ENCODE results near the gene SPN.
A peak's percentile ranks its signal among the peaks of the same experiment; 100 is the strongest.
"Not testable (repeated sequence)": the region's sequence is repeated elsewhere in the genome, so short reads cannot be mapped to it uniquely, and the experiment has no call there.

The SPN gene, protein sequence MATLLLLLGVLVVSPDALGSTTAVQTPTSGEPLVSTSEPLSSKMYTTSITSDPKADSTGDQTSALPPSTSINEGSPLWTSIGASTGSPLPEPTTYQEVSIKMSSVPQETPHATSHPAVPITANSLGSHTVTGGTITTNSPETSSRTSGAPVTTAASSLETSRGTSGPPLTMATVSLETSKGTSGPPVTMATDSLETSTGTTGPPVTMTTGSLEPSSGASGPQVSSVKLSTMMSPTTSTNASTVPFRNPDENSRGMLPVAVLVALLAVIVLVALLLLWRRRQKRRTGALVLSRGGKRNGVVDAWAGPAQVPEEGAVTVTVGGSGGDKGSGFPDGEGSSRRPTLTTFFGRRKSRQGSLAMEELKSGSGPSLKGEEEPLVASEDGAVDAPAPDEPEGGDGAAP

DNA sequence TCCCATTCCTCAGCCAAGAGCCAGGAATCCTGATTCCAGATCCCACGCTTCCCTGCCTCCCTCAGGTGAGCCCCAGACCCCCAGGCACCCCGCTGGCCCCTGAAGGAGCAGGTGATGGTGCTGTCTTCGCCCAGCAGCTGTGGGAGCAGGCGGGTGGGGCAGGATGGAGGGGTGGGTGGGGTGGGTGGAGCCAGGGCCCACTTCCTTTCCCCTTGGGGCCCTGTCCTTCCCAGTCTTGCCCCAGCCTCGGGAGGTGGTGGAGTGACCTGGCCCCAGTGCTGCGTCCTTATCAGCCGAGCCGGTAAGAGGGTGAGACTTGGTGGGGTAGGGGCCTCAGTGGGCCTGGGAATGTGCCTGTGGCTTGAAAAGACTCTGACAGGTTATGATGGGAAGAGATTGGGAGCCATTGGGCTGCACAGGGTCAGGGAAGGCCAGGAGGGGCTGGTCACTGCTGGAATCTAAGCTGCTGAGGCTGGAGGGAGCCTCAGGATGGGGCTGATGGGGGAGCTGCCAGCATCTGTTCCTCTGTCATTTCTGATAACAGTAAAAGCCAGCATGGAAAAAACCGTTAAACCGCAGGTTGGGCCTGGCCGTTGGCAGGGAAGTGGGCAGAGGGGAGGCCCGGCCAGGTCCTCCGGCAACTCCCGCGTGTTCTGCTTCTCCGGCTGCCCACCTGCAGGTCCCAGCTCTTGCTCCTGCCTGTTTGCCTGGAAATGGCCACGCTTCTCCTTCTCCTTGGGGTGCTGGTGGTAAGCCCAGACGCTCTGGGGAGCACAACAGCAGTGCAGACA is at the start of gene SPN:
Gene SPN (plus strand): TSS at position 232 of the 791 bp plus-strand sequence. CDS start 482 bp downstream, at position 714.
- peak; percentile 5 to 11 for DNase-seq (ENCODE audit: low read depth in 1 of 2, low spot score in 1 of 2)

DNA sequence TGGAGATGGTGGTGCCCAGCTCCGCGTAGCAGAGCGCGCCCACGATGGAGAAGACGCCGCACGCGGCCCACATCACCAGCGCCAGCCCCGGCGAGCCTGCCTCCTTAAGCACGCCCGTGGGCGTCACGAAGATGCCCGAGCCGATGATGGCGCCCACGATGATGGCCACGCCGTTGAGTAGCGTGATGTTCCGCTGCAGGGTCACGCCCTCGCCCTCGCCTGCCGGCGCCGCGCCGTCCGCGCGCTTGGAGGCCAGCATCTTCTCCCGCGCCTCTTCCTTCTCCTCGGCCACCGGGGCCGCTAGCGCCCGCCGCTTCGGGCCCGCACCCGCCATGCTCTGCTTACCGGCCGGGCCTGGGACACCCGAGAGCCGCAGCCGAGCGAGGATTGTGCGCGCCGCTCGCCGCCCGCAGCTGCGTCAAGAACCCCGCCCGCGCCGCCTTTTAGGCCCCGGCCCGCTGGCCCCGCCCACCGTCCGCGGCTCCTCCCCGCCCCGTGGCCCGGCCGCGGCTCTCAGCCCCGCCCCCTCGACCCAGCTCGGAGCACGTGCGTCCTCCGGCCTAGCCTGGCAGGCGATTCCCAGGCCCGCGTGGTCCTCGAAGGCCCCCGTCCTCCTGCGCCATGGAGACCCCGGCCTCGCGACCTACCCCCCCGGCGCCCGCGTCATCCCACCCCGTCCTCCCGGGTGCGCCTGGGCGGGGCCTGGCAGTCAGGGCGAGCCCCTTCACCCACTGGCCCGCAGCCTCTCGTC is 49.6 kb upstream of the SPN start:
- peak; percentile 86 to 90 for DNase-seq (ENCODE audit: low read depth in 1 of 2, low spot score in 1 of 2)

DNA sequence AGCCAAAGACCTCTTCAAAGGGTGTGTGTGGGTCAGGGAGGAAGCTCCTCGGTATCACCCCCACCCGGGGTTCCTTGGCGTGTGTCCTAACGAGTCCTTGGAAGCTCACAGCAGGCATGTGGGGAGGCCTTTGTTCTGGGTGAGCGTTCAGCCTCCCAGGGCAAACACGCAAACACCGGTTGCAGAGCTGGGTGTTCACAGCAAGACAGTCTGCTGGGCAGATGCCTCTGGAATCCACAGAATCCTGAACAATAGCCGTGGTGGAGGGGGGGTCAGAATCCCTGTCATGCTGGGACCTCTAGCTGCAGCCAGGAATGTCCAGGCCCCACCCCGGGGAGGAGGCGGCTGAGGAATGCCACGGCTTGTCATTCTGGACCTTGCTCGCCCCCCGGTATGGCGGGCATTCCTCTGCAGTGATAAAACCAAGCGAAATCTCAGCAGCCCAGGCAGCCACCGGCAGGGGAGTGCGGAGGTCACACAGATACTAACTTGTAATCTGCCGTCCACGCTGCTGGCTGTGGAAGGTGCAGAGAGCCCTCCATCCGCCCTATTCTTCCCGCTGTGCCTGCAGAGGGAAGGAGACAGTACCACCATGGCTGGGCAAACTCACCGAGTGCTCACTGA is 48.2 kb upstream of the SPN start:
- not testable (repeated sequence) for DNase-seq (ENCODE audit: low read depth in 1 of 2, low spot score in 1 of 2)

DNA sequence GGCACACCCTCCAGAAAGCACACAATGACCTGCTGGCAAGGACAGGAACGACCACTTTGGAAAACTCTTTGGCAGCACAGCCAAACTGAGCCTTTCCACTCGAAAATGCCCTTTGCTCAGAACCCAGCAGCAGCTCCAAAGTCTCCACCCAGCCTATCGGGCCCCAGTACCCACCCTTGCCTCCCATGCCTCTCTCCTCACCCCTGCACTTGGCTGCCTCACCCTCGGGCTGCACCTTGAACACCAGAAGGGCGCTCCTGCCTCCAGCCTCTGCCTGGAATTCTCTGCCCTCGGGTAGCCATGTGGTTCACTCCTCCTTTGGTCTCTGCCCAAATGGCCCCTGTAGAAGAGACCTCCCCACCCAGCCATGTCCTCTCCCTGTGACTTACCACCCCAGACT is 46.9 kb upstream of the SPN start:
- DNase-seq (ENCODE audit: low read depth in 1 of 2, low spot score in 1 of 2) = not testable (repeated sequence)

DNA sequence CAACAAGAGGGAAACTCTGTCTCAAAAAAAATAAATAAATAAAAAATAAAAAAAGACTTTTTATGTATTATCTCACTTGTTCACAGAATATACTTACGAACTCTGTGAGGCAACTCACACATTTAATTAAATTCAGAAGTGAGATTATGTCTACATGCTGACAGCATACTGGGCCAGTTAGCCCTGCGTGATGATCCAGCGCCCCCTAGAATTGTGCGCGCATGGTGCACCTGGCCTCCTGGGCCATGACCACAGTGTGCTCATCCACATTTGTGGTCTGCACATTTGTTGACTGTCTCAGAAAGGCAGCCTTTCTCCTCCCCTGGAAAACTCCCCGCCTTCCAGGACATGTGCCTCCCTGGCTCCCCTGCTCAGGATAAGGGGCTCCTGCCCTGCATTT is 42.5 kb upstream of the SPN start:
- DNase-seq (ENCODE audit: low read depth in 1 of 2, low spot score in 1 of 2) = not testable (repeated sequence)

DNA sequence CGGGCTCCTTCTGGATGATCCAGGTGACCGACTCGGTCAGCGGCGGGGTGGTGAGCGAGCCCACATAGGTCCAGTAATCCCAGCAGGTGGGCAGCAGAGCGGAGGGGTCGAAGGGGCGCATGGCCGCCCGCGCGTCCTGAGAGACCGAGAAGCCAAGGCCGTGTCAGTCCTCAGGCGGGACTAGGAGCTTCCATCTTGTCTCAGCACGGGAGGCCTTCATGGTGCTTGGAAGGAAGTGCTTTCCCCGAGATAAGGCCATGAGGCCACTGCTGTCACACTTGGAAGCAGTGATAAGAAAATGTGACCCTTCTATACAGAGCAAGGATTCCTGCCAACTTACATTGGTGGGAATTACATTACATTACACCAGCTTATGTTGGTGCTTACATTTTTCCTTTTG is 40.3 kb upstream of the SPN start:
- DNase-seq (ENCODE audit: low read depth in 1 of 2, low spot score in 1 of 2) = not testable (repeated sequence)

DNA sequence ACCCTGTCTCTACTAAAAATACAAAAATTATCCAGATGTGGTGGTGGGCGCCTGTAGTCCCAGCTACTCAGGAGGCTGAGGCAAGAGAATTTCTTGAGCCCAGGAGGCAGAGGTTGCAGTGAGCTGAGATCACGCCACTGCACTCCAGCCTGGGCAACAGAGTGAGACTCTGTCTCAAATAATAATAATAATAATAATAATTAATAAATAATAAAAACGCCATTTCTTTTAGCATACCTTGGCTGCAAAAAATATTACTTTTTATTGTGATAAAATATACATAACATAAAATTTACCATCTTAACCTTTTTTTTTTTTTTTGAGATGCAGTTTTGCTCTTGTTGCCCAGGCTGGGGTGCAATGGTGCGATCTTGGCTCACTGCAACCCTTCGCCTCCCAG is 39.8 kb upstream of the SPN start:
- DNase-seq (ENCODE audit: low read depth in 1 of 2, low spot score in 1 of 2) = not testable (repeated sequence)

DNA sequence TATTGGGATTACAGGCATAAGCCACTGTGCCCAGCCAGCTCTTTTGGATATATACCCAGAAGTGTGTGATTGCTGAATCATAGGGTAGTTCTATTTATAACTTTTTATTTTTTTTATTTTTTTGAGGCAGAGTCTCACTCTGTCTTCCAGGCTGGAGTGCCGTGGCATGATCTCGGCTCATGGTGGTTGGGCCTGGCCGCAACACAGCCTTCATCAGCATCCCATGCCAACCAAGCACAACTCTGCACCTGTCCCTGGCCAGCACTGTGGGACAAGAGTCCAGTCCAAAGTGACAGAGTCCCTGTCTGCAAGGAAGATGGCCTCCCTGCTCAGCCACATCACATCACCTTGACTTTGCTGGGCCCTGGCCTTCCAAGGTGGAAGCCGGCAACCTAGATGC is 37.9 kb upstream of the SPN start:
- not testable (repeated sequence) for DNase-seq (ENCODE audit: low read depth in 1 of 2, low spot score in 1 of 2)

DNA sequence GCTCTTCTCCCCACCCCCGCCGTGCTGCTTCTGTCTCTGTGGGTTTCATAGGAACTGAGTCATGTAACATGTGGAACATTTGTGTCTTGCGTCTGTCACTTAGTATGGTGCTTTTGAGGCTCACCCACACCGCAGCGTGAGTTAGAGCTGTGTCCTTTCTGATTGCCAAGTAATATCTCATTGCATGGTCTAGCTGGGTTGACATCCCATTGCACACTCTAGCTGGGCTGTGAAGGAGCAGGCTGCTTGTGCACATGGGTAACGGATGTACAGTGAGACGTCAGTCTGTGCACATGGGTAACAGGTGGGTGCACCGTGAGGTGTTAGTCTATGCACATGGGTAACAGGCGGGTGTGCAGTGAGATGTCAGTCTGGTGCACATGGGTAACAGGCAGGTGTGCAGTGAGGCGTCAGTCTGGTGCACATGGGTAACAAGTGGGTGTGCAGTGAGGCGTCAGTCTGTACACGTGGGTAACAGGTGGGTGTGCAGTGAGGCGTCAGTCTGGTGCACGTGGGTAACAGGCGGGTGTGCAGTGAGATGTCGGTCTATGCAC is 36.2 kb upstream of the SPN start:
- DNase-seq (ENCODE audit: low read depth in 1 of 2, low spot score in 1 of 2) = peak; percentile 43 to 57

DNA sequence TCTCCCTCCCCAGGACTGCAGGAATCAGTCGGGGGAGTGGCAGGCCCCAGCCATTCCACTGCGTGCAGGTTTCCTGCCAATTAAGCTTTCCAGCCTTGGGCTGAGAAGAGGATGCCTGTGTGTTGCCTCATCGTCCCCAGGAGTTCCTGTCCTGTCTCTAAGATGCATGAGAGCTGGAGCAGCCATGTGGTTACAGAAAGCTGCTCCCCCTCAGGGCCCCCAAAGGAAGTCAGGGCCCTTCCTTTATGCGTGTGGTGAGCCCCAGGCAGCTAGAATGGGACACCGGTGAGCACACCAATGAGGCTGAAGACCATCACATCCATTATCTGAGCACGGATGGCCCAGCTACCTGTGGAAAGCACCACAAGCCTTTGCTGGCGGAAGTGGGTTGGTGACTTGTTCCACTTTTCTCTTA is 35.4 kb upstream of the SPN start:
- DNase-seq (ENCODE audit: low read depth in 1 of 2, low spot score in 1 of 2) = not testable (repeated sequence)

DNA sequence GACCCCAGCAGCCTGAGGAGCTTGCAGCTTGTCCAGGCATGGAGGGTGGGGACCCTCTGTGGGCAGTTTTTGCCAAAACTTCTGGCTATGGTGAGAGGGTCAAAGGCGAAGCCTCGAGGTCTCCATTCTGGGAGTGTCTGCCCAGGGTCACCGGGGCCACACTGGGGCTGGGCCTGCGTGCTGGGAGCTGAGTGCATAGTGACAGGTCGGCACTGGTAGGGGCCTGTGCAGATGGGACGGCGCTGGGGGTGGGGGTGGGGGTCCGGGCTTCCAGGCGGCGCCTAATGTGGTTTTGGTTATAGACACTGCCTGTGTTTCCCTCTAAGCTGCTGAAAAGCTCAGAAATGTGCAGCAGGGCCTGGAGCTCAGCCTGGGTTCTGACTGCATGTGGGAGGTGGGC is 34.3 kb upstream of the SPN start:
- not testable (repeated sequence) for DNase-seq (ENCODE audit: low read depth in 1 of 2, low spot score in 1 of 2)

DNA sequence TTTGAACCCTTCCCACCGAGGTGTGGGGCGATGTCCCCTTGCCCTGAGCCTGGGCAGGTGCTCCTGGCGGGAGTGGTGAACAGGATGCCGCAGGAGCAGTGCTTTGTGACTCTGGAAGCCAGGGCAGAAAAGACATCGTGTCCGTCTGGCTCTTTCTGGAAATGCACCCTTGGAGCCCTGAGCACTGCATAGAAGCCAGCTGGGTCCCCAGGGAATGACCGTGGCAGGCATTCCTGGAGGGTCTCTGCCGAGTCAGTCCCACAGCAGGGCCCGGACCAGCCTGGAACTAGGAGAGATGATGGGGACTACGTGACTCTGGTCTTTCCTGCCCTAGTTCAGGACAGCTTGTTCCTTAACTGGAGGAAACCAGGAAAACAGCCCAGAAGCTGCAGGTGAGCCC is 33.7 kb upstream of the SPN start:
- not testable (repeated sequence) for DNase-seq (ENCODE audit: low read depth in 1 of 2, low spot score in 1 of 2)

DNA sequence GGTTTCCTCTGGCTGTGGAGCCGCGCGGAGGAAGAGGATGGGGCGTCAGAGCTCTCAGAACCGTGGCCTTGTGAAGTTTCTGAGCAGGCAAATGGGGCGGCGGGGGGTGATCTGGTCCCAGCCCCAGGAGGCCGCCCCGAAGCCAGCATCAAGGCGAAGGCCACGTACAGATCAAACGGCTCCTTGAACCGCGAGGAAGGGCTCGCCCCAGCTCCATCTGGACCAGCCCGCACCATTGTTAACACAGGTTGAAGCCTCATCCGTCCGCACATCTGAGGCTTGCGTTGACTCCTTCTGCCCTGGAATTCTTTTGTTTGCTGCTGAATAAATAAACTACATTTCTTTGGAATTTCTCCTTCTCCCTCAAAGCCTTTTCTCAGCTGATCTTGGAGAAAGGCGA is 31.4 kb upstream of the SPN start:
- DNase-seq (ENCODE audit: low read depth in 1 of 2, low spot score in 1 of 2) = not testable (repeated sequence)

DNA sequence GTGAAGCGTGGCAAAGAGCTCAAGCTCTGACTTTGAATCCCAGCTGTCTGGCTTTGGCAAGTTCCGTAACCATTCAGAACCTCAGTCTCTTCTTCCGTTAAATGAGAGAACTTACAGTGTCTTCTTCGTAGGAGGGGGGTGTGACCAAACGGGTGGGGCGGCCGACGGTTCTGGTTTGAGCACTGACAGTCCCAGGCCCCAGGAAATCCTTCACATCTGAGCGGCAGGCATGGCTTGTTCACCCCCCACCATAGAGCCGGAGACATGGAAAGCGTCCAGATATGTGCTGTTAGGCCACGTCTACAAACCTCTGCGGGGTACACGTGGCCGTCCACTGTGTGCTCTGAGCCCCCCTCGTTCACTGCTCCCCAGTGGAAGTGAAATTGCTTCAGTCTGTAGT is 27.1 kb upstream of the SPN start:
- not testable (repeated sequence) for DNase-seq (ENCODE audit: low read depth in 1 of 2, low spot score in 1 of 2)

DNA sequence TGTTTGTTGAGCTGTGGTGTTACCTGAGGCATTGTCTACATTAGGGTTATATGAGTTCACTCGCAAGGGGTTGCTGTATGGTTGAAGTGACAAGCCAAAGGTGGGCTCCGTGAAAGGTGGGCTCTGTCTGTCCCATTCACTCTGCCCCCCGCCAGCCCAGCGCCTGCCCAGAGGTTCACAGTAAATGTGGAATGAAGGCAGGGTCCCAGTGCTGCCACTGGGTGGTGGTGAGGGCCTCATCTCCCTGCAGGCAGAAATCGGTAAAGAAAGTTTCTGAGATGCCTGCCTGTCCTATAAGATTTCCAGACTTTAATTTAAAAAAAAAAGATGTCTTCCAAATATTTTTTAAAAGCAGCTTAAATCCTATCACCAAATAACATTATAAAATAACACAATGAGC is 26.7 kb upstream of the SPN start:
- not testable (repeated sequence) for DNase-seq (ENCODE audit: low read depth in 1 of 2, low spot score in 1 of 2)

DNA sequence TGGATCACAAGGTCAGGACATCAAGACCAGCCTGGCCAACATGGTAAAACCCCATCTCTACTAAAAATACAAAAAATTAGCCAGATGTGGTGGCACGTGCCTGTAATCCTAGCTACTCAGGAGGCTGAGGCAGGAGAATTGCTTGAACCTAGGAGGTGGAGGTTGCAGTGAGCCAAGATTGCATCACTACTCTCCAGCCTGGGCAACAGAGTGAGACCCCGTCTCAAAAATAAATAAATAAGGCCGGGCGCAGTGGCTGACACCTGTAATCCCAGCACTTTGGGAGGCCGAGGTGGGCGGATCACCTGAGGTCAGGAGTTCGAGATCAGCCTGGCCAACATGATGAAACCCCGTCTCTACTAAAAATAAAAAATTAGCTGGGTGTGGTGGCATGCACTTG is 24.3 kb upstream of the SPN start:
- not testable (repeated sequence) for DNase-seq (ENCODE audit: low read depth in 1 of 2, low spot score in 1 of 2)

DNA sequence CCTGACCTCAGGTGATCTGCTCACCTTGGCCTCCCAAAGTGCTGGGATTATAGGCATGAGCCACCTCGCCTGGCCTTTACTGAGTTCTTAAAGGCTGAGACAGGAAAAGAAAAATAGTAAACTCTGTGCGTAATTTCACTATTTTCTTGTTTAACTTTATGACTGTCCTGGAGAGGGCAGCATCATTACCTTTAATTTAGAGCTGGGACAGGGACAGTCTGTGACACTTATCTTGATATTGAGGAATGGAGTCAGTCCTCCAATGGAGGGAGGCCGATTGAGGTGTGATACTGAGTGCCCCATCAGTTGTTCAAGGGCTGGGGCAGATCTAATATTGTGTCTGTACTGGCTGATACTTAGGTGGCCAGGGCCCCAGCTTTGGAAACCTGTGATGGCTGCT is 21.5 kb upstream of the SPN start:
- DNase-seq (ENCODE audit: low read depth in 1 of 2, low spot score in 1 of 2) = no peak

DNA sequence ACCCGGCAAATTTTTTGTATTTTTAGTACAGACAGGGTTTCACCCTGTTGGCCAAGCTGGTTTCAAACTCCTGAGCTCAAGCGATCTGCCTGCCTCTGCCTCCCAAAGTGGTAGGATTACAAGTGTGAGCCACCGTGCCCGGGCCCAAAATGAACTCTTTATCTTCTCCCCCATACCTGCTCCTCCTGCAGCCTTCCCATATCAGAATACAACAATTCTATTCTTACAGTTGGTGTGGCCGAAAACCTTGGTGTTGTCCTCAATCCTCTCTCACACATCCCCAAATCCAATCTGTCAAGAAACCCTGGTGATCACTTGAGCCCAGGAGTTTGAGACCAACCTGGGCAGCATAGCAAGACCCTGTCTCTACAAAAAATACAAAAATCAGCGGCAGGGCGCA is 19.5 kb upstream of the SPN start:
- no peak for DNase-seq (ENCODE audit: low read depth in 1 of 2, low spot score in 1 of 2)

DNA sequence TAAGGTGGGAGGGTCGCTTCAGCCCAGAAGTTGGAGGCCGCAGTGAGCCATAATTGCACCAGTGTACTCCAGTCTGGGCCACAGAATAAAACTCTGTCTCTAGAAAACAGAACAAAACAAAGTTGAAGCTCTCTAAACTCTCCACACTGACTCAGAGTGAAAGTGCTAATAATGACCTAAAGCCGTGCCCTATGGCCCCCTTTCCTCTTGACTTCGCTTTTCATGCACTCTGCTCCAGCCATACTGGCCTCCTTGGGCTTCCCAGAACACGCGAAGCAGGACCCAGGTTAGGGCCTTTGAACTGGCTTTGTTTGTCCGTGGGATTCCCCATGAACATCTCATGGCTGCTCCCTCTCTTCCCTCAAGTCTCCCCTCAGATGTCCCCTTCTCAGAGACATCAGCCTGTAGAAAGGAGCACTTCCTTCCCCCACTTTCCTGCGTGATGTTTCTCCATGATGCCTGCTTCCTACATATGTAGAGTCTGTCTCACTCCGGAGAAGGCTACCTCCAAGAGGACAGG is 18.6 kb upstream of the SPN start:
- no peak for DNase-seq (ENCODE audit: low read depth in 1 of 2, low spot score in 1 of 2)

DNA sequence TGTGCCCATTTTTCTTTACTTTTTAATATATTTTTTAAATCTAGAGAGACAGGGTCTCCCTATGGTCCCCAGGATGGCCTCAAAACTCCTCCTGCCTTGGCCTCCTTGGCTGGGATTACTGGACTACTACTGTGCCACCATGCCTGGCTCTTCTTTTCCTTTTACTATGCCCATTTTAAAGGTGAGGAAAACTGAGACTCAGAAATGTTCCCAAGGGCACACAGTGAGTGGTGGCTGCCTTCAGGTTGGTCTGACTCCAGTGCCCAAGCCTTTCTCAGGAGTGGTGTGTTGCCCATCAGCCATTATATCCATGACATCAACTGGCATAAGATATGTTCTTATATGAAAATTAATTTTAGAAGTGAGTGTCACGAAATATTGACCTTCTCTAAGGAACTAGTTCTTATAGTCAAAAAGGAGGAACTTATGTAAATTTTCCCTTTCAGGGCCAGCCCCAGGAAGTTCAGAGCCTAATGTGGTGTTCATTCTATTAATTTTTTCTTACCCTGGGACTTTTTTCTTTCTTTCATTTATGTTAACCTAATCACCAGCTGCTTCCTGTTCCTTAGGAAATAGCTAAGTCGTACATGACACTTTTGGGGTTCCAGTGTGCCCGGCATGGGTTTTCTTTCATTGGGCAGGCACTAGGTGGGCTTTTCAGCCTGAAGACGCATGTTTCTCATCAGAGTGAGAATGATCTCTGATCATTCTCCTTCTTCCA is 17.9 kb upstream of the SPN start:
- no peak for DNase-seq (ENCODE audit: low read depth in 1 of 2, low spot score in 1 of 2)

Data from activated CD4-positive, alpha-beta T cell treated with anti-CD3 and anti-CD28 coated beads, Interleukin-2, amount 50 U/mL, for 24 hours (primary cell).